HepG2 (cell line): ENCODE results near the gene DHCR7. TPM values are rescaled to one million over a fixed set of nuclear protein-coding genes. Genes with fewer than 3 reads are reported as not detected.
"Not testable (repeated sequence)": the region's sequence is repeated elsewhere in the genome, so short reads cannot be mapped to it uniquely, and the experiment has no call there.

Experiments used
- ATAC-seq: fragments of 200-7000 bp; cut with Tn5 transposase; 3 replicates; pipeline ENCODE4 v1.9.1; 2020; ENCODE audit warnings: mild to moderate bottlenecking, moderate library complexity
- BruUV-seq: library from RNA; stranded (reverse); fragments of 400-500 nt; replicated peaks from 2 replicates; lab custom pipeline; 2021; lab: Mats Ljungman, UMichigan
- CTCF ChIA-PET: fragments of 300-600 bp; formaldehyde crosslinking; extraction: SDS; loops from one replicate; lab custom pipeline; 2021; ENCODE audit warnings: low total read pairs, inconsistent platforms, low intra/inter-chr PET ratio; lab: Yijun Ruan, JAX
- POLR2A ChIA-PET: fragments of 350-600 bp; sonication (Branson Sonifier 250); formaldehyde crosslinking; loops from one replicate; lab custom pipeline; 2020; ENCODE audit warnings: antibody characterized with exemption, inconsistent platforms; lab: Yijun Ruan, JAX
- DNase-seq: peaks from one replicate; pipeline ENCODE4 v3.0.0-alpha.2; 2015; ENCODE audit warnings: low spot score
- FAIRE-seq: peaks from 3 replicates; lab custom pipeline; 2011; peaks lifted over from hg19 to GRCh38; lab: Jason Lieb, UNC
- H2AFZ ChIP-seq: one replicate; pipeline ENCODE4 v1.6.1; 2011; ENCODE audit warnings: low read length, inconsistent platforms
- H3K27ac ChIP-seq: fragments of 300-600 bp; 3 replicates; pipeline ENCODE4 v1.8.0; 2011; ENCODE audit warnings: mixed run types, mild to moderate bottlenecking, mixed read lengths, low read length, inconsistent platforms; ENCODE audit not compliant: insufficient read depth; ENCODE audit errors: extremely low read length
- H3K27me3 ChIP-seq, 2 experiments: fragments of 200-600 bp in 1 of 2; 2 replicates in 1 of 2; 3 replicates in 1 of 2; pipeline versions ENCODE4 v1.6.0 to v1.8.0; 2011; ENCODE audit warnings: low read length in 2 of 2, mild to moderate bottlenecking in 2 of 2, moderate library complexity in 2 of 2, inconsistent platforms in 1 of 2; ENCODE audit not compliant: insufficient read depth in 2 of 2, control insufficient read depth in 1 of 2
- H3K36me3 ChIP-seq, 2 experiments: fragments of 200-600 bp in 1 of 2; replicated peaks in 1 of 2; 2 replicates in 1 of 2; 3 replicates in 1 of 2; pipeline versions ENCODE4 v1.5.1 to v1.8.0; 2011; ENCODE audit warnings: low read length in 2 of 2, inconsistent platforms in 1 of 2; ENCODE audit not compliant: insufficient read depth in 2 of 2, control insufficient read depth in 1 of 2
- H3K4me1 ChIP-seq: 2 replicates; pipeline ENCODE4 v1.5.1; 2012; ENCODE audit warnings: low read length, inconsistent platforms; ENCODE audit not compliant: insufficient read depth
- H3K4me2 ChIP-seq: 2 replicates; pipeline ENCODE4 v1.6.0; 2011; ENCODE audit warnings: low read depth, low read length, inconsistent platforms
- H3K4me3 ChIP-seq, 3 experiments: fragments of 200-600 bp in 1 of 3; sonication (generic), shearing (Covaris generic) in 1 of 3; replicated peaks in 1 of 3; 2 replicates each; pipeline ENCODE4 v1.5.1; 2011 to 2016; ENCODE audit warnings: low read length in 3 of 3, inconsistent platforms in 2 of 3, low read depth in 2 of 3, mild to moderate bottlenecking in 2 of 3, control low read depth in 1 of 3, mixed read lengths in 1 of 3; ENCODE audit not compliant: insufficient read depth in 1 of 3
- H3K79me2 ChIP-seq: one replicate; pipeline ENCODE4 v1.6.1; 2011; ENCODE audit warnings: low read length, inconsistent platforms; ENCODE audit not compliant: insufficient read depth
- H3K9ac ChIP-seq: 2 replicates; pipeline ENCODE4 v1.6.0; 2011; ENCODE audit warnings: mild to moderate bottlenecking, low read depth, low read length, inconsistent platforms; ENCODE audit not compliant: insufficient read depth
- H3K9me3 ChIP-seq: 2 replicates; pipeline ENCODE4 v1.5.1; 2012; ENCODE audit warnings: mild to moderate bottlenecking, low read length
- H4K20me1 ChIP-seq: 2 replicates; pipeline ENCODE4 v1.6.0; 2011; ENCODE audit warnings: inconsistent platforms, mild to moderate bottlenecking, low read length, moderate library complexity; ENCODE audit not compliant: insufficient read depth
- HDAC2 ChIP-seq: sonication (generic); formaldehyde crosslinking; IDR thresholded peaks from 2 replicates; pipeline ENCODE4 v1.4.0; 2020; ENCODE audit warnings: missing genetic modification reagents
- ZNF3 ChIP-seq: IDR thresholded peaks from 2 replicates; pipeline ENCODE4 v1.7.0; 2017; ENCODE audit warnings: inconsistent platforms
- WGBS: methylation state at CpG from one replicate; pipeline ENCODE4 v1.1.6; 2017; ENCODE audit warnings: low lambda C conversion rate; 5-methylcytosine and 5-hydroxymethylcytosine counted together
- in situ Hi-C: cut with HindIII; loops from 2 replicates; pipeline ENCODE4 v1.10.0; 2017; ENCODE audit warnings: low pct_unique_long_range_greater_than_20kb; ENCODE audit not compliant: extremely low pct_ligation_motif_present
- intact Hi-C: fragments of 100-400 bp; cut with micrococcal nuclease; formaldehyde crosslinking; loops from one replicate; pipeline ENCODE4 v1.10.0; 2022; ENCODE audit not compliant: unreplicated experiment
- polyA plus RNA-seq, 8 experiments: library from polyadenylated mRNA; depleted of rRNA in 3 of 8; stranded (reverse) in 7 of 8; unstranded in 1 of 8; fragments of >200 nt; fragmentation: Illumina TruSeq in 4 of 8; extraction: Trizol in 4 of 8; gene quantifications; 2 replicates each; pipeline versions ENCODE4 v1.2.1 to v1.2.3, GENCODE V29; 2011 to 2016; ENCODE audit warnings: low read depth in 4 of 8, missing spikeins in 1 of 8, mixed read lengths in 1 of 8; ENCODE audit not compliant: insufficient read depth in 1 of 8
- total RNA-seq, 5 experiments: library from RNA; depleted of rRNA; stranded (reverse); fragments of >200 nt; fragmentation: Illumina TruSeq; extraction: Trizol; gene quantifications; 2 replicates each; pipeline ENCODE4 v1.2.3, GENCODE V29; 2016; ENCODE audit warnings: low read depth in 1 of 5

DHCR7 gene
- total and polyA plus RNA-seq, 2 of the 13 experiments (the other 11 are each of a cell fraction or from before 2014, with no cell fraction given) = 96.0 to 143 TPM

GRCh38 chr11:71425409-71425808 lies 22.8 kb downstream of the DHCR7 start (continued):
- TF ChIP-seq HDAC2 = no peak

- Histone ChIP-seq H3K27ac (no peak overlapping the region), H2AFZ (no peak overlapping the region), H4K20me1 (no peaks in the 10 kb centered on the region), H3K4me3 (no peak overlapping the region), H3K4me2 (no peak overlapping the region), H3K9me3 (no peaks in the 10 kb centered on the region), H3K9ac (no peak overlapping the region), H3K4me1 (peaks cover 9% of the 10 kb centered on the region; the same call in 1 of the 2 replicates), H3K27me3 (peaks cover 3 to 17% of the 10 kb centered on the region in 2 experiments; a peak in 3 of 5 replicates), H3K36me3 (no peaks in the 10 kb centered on the region), H3K79me2 (no peaks in the 10 kb centered on the region)
- ATAC-seq = no peak
- DNase-seq = no peak
- TF ChIP-seq ZNF3 (CRISPR knock-in tag) = no peak
- intact Hi-C loops (no loop called here), in situ Hi-C loops (loop anchor here (25.0 kb wide), 1 partner anchor 961 kb away; no protein-coding TSS in a partner anchor)
- no TSS peak for BruUV-seq
- POLR2A ChIA-PET = no interaction called here
- WGBS = 34% methylated on average over 7 of the region's 7 CpGs
- FAIRE-seq = no peak
- CTCF ChIA-PET = no interaction called here
Observed at GRCh38 chr11:71423181-71423790, 24.9 kb downstream of the DHCR7 start.

- POLR2A ChIA-PET, H3K4me1 ChIP-seq, H3K36me3 ChIP-seq, ATAC-seq, H3K4me2 ChIP-seq, H3K9ac ChIP-seq, FAIRE-seq, DNase-seq, H4K20me1 ChIP-seq, H3K27ac ChIP-seq, CTCF ChIA-PET, H3K9me3 ChIP-seq, intact Hi-C loops, H3K79me2 ChIP-seq, H2AFZ ChIP-seq, H3K4me3 ChIP-seq, BruUV-seq: not testable (repeated sequence)
- in situ Hi-C loops = loop anchor here (25.0 kb wide), 1 partner anchor 960 kb away; no protein-coding TSS in a partner anchor
- peaks cover 3 to 17% of the 10 kb centered on the region in 2 experiments; a peak in 3 of 5 replicates for H3K27me3 ChIP-seq
- WGBS = 55% methylated on average over 3 of the region's 3 CpGs
Observed at GRCh38 chr11:71422318-71422717, 25.9 kb downstream of the DHCR7 start.
